GM12875 (cell line): ENCODE measurements around the gene TNFRSF18.

Experiments
- H3K4me3 ChIP-seq: one replicate; pipeline ENCODE4 v1.5.1; 2011; ENCODE audit warnings: low read depth, low read length, control low read depth
- TF ChIP-seq, protein P1 (sequence below): IDR thresholded peaks from 2 replicates; pipeline ENCODE4 v1.5.1; 2011; ENCODE audit warnings: low read depth, mild to moderate bottlenecking, control low read depth, inconsistent platforms, low read length, moderate library complexity, borderline replicate concordance; ENCODE audit not compliant: insufficient read depth

TNFRSF18 gene

DNA sequence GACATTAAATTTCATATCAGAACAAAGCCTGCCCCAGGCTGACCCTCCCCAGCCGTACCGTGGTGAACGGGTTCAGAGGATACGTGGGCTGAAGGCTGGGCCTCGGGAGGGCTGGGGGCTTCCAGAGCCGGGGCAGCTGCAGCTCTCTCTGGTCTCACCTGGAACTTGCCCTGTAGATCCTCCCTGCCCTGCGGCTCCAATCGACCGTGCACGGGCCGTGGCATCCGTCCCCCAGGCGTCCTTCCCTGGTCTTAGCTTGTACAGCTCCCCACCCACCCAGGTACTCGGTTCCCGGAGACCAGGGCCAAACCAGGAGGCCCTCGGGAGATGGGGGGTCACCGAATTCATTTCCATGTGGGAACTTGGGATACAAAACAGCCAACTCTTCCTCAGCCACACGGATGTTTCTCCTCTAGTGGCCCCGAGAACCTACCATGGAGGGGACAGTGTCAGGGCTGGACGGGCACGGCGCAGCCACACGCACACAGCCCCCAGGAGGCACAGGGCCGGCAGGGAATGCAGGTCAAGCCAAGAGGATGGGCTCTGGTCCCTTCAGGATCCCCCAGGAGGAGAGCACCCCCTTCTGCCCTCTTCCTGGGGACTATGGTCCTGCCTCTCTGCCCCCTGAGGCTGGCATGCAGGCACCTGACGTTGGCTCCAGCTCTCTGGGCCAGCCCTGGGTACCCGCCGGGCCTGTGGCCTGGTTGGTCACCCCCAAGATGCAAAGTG, 28.8 kb upstream of the TNFRSF18 start:
- no peak overlapping the region for H3K4me3 ChIP-seq
- TF ChIP-seq, protein P1, sequence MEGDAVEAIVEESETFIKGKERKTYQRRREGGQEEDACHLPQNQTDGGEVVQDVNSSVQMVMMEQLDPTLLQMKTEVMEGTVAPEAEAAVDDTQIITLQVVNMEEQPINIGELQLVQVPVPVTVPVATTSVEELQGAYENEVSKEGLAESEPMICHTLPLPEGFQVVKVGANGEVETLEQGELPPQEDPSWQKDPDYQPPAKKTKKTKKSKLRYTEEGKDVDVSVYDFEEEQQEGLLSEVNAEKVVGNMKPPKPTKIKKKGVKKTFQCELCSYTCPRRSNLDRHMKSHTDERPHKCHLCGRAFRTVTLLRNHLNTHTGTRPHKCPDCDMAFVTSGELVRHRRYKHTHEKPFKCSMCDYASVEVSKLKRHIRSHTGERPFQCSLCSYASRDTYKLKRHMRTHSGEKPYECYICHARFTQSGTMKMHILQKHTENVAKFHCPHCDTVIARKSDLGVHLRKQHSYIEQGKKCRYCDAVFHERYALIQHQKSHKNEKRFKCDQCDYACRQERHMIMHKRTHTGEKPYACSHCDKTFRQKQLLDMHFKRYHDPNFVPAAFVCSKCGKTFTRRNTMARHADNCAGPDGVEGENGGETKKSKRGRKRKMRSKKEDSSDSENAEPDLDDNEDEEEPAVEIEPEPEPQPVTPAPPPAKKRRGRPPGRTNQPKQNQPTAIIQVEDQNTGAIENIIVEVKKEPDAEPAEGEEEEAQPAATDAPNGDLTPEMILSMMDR: no peak

DNA sequence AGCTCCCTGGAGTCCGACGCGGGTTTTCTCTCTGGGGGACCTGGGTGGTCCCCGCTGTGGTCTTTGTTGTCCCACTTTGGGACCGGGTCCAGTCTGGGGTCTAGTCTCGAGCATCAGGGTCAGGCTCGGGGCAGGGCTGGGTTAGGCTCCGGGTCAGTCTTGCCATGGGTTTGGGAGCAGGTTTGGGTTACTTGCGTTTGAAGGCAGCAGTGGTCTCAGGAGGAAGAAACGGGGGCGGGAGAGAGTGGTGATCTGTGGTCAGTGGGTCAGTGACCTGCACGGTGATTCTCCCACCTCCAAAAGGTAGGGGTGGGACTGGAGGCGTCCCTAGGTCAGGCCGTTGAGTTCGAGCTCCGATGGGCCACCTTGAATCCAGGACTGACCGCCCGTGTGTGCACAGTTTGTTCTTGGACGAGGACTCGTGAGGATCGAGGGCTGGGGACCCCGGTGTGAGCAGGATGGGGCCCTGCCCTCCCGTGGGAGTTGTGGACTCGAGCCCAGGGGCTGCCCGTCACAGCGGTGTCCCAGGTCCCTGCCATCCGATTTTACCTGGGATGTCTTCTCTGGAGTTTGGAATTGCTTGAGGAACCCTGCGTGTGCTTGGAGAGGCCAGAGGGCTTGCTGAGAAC, 27.9 kb upstream of the TNFRSF18 start:
- TF ChIP-seq, protein P1: no peak
- no peak overlapping the region for H3K4me3 ChIP-seq

DNA sequence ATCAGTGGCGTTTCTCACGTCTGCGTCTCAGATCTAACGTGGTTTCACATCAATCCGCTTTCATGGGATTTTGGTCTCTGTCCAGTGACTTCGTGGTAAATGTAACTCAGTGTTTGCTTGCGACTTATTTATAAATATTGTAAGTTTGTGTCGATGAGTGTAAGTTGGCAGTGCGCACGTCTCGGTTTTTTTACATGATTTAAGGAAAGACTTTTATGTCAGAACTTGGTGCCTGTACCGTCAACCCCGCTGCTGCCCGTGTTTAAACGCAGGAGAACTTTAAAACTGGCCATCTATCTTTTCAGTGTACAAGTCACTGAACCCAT, 27.1 kb upstream of the TNFRSF18 start:
- no peak overlapping the region for H3K4me3 ChIP-seq
- TF ChIP-seq, protein P1: no peak

DNA sequence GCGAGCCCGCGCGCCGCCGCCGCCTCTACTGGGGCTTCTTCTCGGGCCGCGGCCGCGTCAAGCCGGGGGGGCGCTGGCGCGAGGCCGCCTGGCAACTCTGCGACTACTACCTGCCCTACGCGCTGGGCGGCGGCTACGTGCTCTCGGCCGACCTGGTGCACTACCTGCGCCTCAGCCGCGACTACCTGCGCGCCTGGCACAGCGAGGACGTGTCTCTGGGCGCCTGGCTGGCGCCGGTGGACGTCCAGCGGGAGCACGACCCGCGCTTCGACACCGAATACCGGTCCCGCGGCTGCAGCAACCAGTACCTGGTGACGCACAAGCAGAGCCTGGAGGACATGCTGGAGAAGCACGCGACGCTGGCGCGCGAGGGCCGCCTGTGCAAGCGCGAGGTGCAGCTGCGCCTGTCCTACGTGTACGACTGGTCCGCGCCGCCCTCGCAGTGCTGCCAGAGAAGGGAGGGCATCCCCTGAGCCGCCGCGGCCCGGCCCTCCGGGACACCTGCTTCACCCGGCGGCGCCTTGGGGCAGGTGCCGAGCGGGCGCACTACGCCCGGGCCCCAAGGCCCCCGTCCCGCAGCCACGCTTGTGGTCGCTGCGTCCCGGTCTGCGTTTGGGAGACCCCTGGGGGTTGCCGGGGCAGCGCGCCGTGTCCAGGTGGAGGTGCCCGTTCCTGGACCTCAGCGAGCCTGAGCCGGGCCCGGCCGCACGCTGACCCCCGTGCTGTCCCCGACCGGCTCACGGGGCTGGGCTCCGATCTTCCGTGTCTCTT, 26.6 kb upstream of the TNFRSF18 start:
- TF ChIP-seq, protein P1: no peak
- no peak overlapping the region for H3K4me3 ChIP-seq

DNA sequence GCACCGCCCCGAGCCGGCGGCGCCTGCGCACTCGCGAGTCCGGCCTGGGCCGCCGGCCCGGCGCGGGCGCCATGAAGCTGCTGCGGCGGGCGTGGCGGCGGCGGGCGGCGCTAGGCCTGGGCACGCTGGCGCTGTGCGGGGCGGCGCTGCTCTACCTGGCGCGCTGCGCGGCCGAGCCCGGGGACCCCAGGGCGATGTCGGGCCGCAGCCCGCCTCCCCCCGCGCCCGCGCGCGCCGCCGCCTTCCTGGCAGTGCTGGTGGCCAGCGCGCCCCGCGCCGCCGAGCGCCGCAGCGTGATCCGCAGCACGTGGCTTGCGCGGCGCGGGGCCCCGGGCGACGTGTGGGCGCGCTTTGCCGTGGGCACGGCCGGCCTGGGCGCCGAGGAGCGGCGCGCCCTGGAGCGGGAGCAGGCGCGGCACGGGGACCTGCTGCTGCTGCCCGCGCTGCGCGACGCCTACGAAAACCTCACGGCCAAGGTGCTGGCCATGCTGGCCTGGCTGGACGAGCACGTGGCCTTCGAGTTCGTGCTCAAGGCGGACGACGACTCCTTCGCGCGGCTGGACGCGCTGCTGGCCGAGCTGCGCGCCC, 25.9 kb upstream of the TNFRSF18 start, which contains the start of gene B3GALT6:
Gene B3GALT6 (plus strand): TSS at position 30 of the 588 bp plus-strand sequence. CDS start 42 bp downstream, at position 72.
- peak within 1 kb of the TSS; percentile 92 for H3K4me3 ChIP-seq
- TF ChIP-seq, protein P1: no peak

DNA sequence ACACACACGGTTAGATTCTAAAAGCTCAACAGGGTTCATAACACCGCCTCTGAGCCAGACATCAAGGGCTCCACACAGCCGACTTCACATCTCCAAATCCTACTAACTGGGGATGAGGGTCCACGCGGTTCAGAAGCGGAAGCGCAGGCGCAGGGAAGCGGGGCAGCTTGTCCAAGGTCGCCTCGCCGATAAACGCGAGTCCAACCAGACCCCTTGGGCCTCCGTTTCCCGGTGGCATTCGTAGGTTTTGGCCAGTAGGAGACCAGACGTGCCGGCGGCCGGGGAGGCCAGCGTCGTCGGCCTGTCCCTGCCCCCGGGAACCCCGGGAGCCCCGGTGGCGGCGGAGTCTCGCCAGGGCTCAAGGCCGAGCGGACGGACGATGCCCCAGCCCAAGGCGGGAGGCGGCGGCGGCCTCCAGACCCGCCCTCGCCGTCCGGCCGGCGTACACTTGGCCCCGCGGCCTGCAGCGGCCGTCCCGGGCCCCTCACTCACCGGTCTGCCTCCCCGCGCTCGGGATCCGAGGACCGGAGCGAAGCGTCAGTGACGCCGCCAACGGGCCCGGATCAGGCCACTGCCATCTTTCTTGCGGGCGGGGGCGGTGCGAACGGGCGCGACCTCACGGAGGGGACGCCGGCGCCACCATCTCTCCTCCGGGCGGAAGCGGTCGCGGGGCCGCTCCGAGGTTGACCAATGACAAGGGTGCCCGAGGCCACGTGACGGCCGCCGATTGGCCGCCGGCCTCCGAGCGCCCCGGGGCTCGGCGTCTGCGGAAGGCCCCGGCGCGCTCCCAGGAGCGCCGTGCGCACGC, 25.2 kb upstream of the TNFRSF18 start, which contains the start of gene SDF4:
Gene SDF4 (minus strand): TSS at position 602 of the 808 bp plus-strand sequence. CDS start 3,229 bp downstream, outside the sequence.
- TF ChIP-seq, protein P1: no peak
- H3K4me3 ChIP-seq: peak within 1 kb of the TSS; percentile 92
